MG63 (cell line): ENCODE data around the gene UGGT1. TPM values are rescaled to one million over a fixed set of nuclear protein-coding genes. Genes with fewer than 3 reads are reported as not detected.

Experiments used
- DNase-seq: peaks from one replicate; pipeline ENCODE4 v3.0.0-alpha.2; 2020
- H3K27me3 ChIP-seq: fragments of 250-450 bp; sonication (Bioruptor Pico); 2 replicates; pipeline ENCODE4 v1.5.1; 2020; ENCODE audit warnings: mild to moderate bottlenecking, moderate library complexity
- H3K36me3 ChIP-seq: fragments of 250-450 bp; sonication (Bioruptor Pico); 2 replicates; pipeline ENCODE4 v1.5.1; 2020; ENCODE audit warnings: mild to moderate bottlenecking, moderate library complexity
- H3K4me3 ChIP-seq: fragments of 250-450 bp; sonication (Bioruptor Pico); 2 replicates; pipeline ENCODE4 v1.5.1; 2020; ENCODE audit warnings: mild to moderate bottlenecking, moderate library complexity
- H3K9me3 ChIP-seq: fragments of 250-450 bp; sonication (Bioruptor Pico); 2 replicates; pipeline ENCODE4 v1.5.1; 2020; ENCODE audit warnings: mild to moderate bottlenecking, moderate library complexity
- total RNA-seq: library from RNA; depleted of rRNA; stranded (reverse); fragments of >200 nt; shearing (Covaris generic); gene quantifications from 2 replicates; pipeline ENCODE4 v1.2.3, GENCODE V29; 2014; ENCODE audit warnings: low replicate concordance

The UGGT1 gene
- total RNA-seq, 1 experiment from 2014 or later: 22.1 TPM

- Histone ChIP-seq H3K9me3 (no peaks in the 10 kb centered on the region), H3K27me3 (no peaks in the 10 kb centered on the region), H3K36me3 (peaks cover 26% of the 10 kb centered on the region), H3K4me3 (no peak overlapping the region)
- DNase-seq: no peak
Observed at GRCh38 chr2:128093762-128094161, 2.8 kb downstream of the UGGT1 start.

GRCh38 chr2:128095201-128095600 lies 4.2 kb downstream of the UGGT1 start:
- DNase-seq: no peak
- Histone ChIP-seq H3K36me3 (peaks cover 36% of the 10 kb centered on the region), H3K4me3 (no peak overlapping the region), H3K27me3 (no peaks in the 10 kb centered on the region), H3K9me3 (no peaks in the 10 kb centered on the region)

- no peak for DNase-seq
- no peaks in the 10 kb centered on the region for H3K27me3 ChIP-seq
- no peak overlapping the region for H3K4me3 ChIP-seq
- no peaks in the 10 kb centered on the region for H3K9me3 ChIP-seq
- peaks cover 49% of the 10 kb centered on the region for H3K36me3 ChIP-seq
Observed at GRCh38 chr2:128103407-128103806, 12.4 kb downstream of the UGGT1 start.

GRCh38 chr2:128105072-128105471 lies 14.1 kb downstream of the UGGT1 start:
- H3K9me3 ChIP-seq: no peaks in the 10 kb centered on the region
- H3K4me3 ChIP-seq: no peak overlapping the region
- no peaks in the 10 kb centered on the region for H3K27me3 ChIP-seq
- no peak for DNase-seq
- peaks cover 49% of the 10 kb centered on the region for H3K36me3 ChIP-seq

- no peak overlapping the region for H3K4me3 ChIP-seq
- DNase-seq: no peak
- H3K36me3 ChIP-seq: peaks cover 46% of the 10 kb centered on the region
- no peaks in the 10 kb centered on the region for H3K27me3 ChIP-seq
- H3K9me3 ChIP-seq: no peaks in the 10 kb centered on the region
Observed at GRCh38 chr2:128108166-128108565, 17.2 kb downstream of the UGGT1 start.

GRCh38 chr2:128109243-128109642 lies 18.2 kb downstream of the UGGT1 start:
- H3K36me3 ChIP-seq: peaks cover 41% of the 10 kb centered on the region
- DNase-seq: no peak
- H3K4me3 ChIP-seq: no peak overlapping the region
- H3K9me3 ChIP-seq: no peaks in the 10 kb centered on the region
- no peaks in the 10 kb centered on the region for H3K27me3 ChIP-seq

GRCh38 chr2:128115921-128116623 lies 25.1 kb downstream of the UGGT1 start:
- Histone ChIP-seq H3K27me3 (no peaks in the 10 kb centered on the region), H3K4me3 (no peak overlapping the region), H3K36me3 (peaks cover 57% of the 10 kb centered on the region), H3K9me3 (no peaks in the 10 kb centered on the region)
- DNase-seq: no peak

- H3K4me3 ChIP-seq: no peak overlapping the region
- H3K36me3 ChIP-seq: peaks cover 77% of the 10 kb centered on the region
- no peak for DNase-seq
- no peaks in the 10 kb centered on the region for H3K27me3 ChIP-seq
- H3K9me3 ChIP-seq: no peaks in the 10 kb centered on the region
Observed at GRCh38 chr2:128134573-128134972, 43.6 kb downstream of the UGGT1 start.

- DNase-seq: no peak
- H3K36me3 ChIP-seq: peaks cover 74% of the 10 kb centered on the region
- no peaks in the 10 kb centered on the region for H3K27me3 ChIP-seq
- no peak overlapping the region for H3K4me3 ChIP-seq
- H3K9me3 ChIP-seq: no peaks in the 10 kb centered on the region
Observed at GRCh38 chr2:128137094-128137616, 46.2 kb downstream of the UGGT1 start.

GRCh38 chr2:128139624-128140023 lies 48.6 kb downstream of the UGGT1 start:
- H3K4me3 ChIP-seq: no peak overlapping the region
- H3K36me3 ChIP-seq: peaks cover 52% of the 10 kb centered on the region
- no peaks in the 10 kb centered on the region for H3K27me3 ChIP-seq
- DNase-seq: no peak
- H3K9me3 ChIP-seq: no peaks in the 10 kb centered on the region

GRCh38 chr2:128145651-128146050 lies 54.7 kb downstream of the UGGT1 start:
- H3K4me3 ChIP-seq: no peak overlapping the region
- no peaks in the 10 kb centered on the region for H3K27me3 ChIP-seq
- DNase-seq: no peak
- no peaks in the 10 kb centered on the region for H3K9me3 ChIP-seq
- H3K36me3 ChIP-seq: peaks cover 35% of the 10 kb centered on the region

GRCh38 chr2:128153786-128154185 lies 62.8 kb downstream of the UGGT1 start:
- Histone ChIP-seq H3K36me3 (peaks cover 68% of the 10 kb centered on the region), H3K9me3 (no peaks in the 10 kb centered on the region), H3K27me3 (no peaks in the 10 kb centered on the region), H3K4me3 (no peak overlapping the region)
- DNase-seq: no peak

- Histone ChIP-seq H3K27me3 (no peaks in the 10 kb centered on the region), H3K4me3 (no peak overlapping the region), H3K36me3 (peaks cover 68% of the 10 kb centered on the region), H3K9me3 (no peaks in the 10 kb centered on the region)
- DNase-seq: no peak
Observed at GRCh38 chr2:128154225-128154624, 63.2 kb downstream of the UGGT1 start.

GRCh38 chr2:128155970-128156369 lies 65.0 kb downstream of the UGGT1 start:
- H3K36me3 ChIP-seq: peaks cover 76% of the 10 kb centered on the region
- H3K9me3 ChIP-seq: no peaks in the 10 kb centered on the region
- H3K4me3 ChIP-seq: no peak overlapping the region
- no peaks in the 10 kb centered on the region for H3K27me3 ChIP-seq
- no peak for DNase-seq

GRCh38 chr2:128156812-128157211 lies 65.8 kb downstream of the UGGT1 start:
- no peak for DNase-seq
- Histone ChIP-seq H3K27me3 (no peaks in the 10 kb centered on the region), H3K4me3 (no peak overlapping the region), H3K9me3 (no peaks in the 10 kb centered on the region), H3K36me3 (peaks cover 80% of the 10 kb centered on the region)

GRCh38 chr2:128157644-128158043 lies 66.6 kb downstream of the UGGT1 start:
- DNase-seq: no peak
- peaks cover 80% of the 10 kb centered on the region for H3K36me3 ChIP-seq
- H3K27me3 ChIP-seq: no peaks in the 10 kb centered on the region

GRCh38 chr2:128158176-128158575 lies 67.2 kb downstream of the UGGT1 start:
- Histone ChIP-seq H3K27me3 (no peaks in the 10 kb centered on the region), H3K4me3 (no peak overlapping the region), H3K36me3 (peaks cover 79% of the 10 kb centered on the region), H3K9me3 (no peaks in the 10 kb centered on the region)
- no peak for DNase-seq

More at GRCh38 chr2:128157644-128158043, 66.6 kb downstream of the UGGT1 start:
- Histone ChIP-seq H3K4me3 (no peak overlapping the region), H3K9me3 (no peaks in the 10 kb centered on the region)

GRCh38 chr2:128159437-128159836 lies 68.4 kb downstream of the UGGT1 start:
- no peaks in the 10 kb centered on the region for H3K9me3 ChIP-seq
- H3K27me3 ChIP-seq: no peaks in the 10 kb centered on the region
- DNase-seq: no peak
- H3K4me3 ChIP-seq: no peak overlapping the region
- H3K36me3 ChIP-seq: peaks cover 75% of the 10 kb centered on the region
